Activated CD4-positive, alpha-beta T cell treated with anti-CD3 and anti-CD28 coated beads for 4 hours (primary cell): Measurements from ENCODE around the gene SBNO1.
A peak's percentile ranks its signal among the peaks of the same experiment; 100 is the strongest.
"Not testable (repeated sequence)": the region's sequence is repeated elsewhere in the genome, so short reads cannot be mapped to it uniquely, and the experiment has no call there.

Experiments used
- DNase-seq, 2 donors: peaks; one replicate each; pipeline ENCODE4 v3.0.0-alpha.2; 2020

The SBNO1 gene

DNA sequence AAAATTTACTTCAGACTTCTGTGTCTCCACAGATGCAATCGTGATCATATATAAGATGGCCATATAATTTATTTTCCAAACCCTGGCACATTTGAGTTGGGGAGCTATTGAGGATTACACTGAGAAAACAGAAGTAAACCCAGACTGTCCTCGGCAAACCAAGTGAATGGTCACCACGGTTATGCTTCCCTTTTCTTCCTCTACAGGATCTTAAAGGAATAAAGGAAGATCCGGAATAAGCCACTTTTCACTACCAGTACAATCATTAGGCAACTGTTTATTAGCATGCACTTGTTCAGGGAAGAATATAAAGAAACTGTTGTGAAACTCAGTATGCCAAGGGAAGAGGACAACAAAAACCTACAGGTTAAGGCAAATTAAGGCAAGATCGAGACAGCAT, 27.6 kb downstream of the SBNO1 start:
- DNase-seq: no peak

DNA sequence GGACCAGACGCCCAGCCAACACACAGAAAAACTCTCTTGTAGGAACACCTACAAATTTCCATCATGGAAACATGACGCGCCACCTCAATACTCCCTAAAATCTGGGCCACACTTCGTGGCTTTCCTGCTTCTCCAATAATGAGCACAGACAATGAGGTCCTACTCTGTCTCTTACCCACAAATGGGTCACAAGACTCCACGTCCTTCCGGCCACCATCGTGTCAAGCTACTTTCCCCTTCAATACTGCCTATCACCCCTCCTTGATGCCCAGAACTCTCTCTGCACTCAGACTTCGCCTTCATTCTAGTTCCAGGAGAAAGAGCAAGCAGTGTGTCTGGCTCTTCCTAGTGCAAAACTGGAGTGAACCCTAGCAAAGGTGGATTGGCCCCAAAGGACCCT, 28.1 kb downstream of the SBNO1 start:
- no peak for DNase-seq

- DNase-seq: no peak
Measured at GRCh38 chr12:123335490-123335889, 29.2 kb downstream of the SBNO1 start.

DNA sequence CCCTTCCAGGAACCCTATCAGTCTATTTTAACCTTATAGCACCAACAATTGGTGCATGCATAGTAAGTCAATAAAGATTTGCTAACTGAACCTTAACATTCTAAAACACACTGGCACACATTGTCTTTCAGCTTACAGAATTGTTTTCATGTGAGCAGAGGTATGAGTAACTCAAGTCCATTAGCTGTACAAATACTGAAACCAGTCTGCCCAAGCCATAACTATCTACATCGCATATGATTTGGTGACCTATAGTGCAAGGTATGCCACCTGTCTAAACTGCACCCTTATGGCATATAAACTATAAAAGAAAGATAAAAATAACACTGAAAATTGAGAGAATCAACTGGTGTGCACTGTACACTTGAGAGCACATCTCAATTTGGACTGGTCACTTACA, 34.8 kb downstream of the SBNO1 start:
- DNase-seq: no peak

DNA sequence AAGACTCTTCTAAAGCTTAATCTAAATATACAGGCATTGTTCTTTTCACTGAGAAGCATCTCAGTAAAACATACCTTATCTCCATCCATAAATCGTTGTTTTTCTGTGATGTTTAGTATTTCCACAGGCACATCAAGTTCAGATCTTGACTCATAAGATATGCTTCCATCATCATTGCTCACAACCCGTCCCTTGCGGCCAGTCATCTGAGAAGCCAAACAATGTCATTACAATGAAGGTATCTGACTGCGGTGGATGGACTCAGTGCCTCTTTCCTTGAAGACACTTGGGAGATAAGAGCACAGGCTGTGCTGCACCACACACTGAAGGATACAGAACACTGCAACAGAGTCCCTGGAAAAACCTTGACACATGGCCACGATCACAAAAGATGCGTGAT, 44.8 kb downstream of the SBNO1 start:
- no peak for DNase-seq

DNA sequence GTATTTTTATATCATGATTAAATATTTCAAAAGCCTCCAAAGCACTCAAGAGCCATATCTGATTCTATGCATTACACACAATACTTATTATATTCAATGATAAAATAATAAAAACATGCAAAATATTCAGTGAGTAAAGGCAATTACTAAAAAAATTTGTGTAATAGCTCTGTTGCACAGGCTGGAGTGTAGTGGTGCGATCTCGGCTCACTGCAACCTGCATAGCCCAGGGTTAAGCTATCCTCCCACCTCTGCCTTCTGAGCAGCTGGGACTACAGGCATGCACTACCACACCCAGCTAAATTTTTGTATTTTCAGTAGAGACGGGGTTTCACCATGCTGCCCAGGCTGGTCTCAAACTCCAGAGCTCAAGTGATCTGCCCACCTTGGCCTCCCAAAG, 45.4 kb downstream of the SBNO1 start:
- no peak for DNase-seq

DNA sequence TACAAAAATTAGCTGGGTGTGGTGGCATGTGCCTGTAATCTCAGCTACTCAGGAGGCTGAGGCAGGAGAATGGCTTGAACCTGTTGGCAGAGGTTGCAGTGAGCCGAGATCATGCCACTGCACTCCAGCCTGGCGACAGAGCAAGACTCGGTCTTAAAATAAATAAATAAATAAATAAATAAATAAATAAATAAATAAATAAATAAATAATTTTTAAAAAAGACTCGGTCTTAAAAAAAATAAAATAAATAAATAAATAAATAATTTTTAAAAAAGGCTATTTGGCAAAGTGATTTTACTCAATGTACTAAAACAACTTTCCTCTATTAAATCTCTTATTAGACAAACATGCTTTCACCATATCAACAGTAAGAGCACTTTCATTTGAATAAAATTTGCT, 51.6 kb downstream of the SBNO1 start:
- DNase-seq: not testable (repeated sequence)

DNA sequence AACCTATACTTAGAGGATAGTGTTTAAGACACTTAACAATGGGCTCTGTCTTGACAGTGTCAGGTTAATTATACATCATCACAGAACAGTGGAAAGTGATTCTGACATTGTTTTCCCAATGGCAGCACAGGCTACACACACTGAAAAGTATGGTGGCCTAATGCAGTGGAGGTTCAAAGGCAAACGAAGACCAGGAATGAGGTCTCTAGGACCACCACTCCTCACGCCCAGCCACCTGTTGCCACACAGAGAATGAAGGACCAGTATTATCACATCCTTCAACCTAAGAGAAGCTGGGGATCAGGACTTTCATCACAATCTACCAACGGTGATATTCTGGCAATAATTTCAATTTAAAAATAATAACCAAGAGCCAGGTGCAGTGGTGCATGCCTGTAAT, 58.4 kb downstream of the SBNO1 start:
- DNase-seq: no peak

GRCh38 chr12:123305136-123305535, 59.5 kb downstream of the SBNO1 start:
- no peak for DNase-seq

GRCh38 chr12:123293178-123293760, 71.4 kb downstream of the SBNO1 start:
- DNase-seq: no peak

- DNase-seq: no peak
Measured at GRCh38 chr12:123289911-123290310, 74.7 kb downstream of the SBNO1 start.

DNA sequence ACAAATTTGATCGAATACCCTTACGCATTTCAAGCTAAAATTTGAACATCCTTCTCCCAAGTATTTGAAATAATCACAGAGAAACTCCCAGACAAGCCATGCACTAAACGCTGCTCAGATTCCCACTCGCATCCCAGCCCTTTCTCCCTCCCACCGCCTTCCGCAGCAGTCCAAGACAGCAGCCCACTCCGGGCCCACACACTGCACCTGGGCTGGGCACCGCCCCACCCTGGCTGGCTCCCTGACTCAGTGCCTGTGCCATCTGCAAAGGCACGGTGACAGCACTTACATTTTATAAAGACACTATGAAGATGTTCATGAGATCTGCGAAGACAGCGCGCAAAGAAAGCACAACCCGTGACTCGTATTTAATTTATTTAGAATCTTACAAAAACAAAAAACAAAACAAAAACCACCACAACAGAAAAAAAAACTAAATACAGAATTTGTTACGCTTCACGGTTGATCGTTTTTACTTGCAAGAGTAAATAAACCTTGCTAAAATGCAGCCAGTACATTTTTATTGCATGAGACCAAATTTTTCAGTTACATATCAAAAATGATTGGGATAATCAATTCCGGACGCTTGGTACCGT, 75.8 kb downstream of the SBNO1 start:
- DNase-seq: no peak

DNA sequence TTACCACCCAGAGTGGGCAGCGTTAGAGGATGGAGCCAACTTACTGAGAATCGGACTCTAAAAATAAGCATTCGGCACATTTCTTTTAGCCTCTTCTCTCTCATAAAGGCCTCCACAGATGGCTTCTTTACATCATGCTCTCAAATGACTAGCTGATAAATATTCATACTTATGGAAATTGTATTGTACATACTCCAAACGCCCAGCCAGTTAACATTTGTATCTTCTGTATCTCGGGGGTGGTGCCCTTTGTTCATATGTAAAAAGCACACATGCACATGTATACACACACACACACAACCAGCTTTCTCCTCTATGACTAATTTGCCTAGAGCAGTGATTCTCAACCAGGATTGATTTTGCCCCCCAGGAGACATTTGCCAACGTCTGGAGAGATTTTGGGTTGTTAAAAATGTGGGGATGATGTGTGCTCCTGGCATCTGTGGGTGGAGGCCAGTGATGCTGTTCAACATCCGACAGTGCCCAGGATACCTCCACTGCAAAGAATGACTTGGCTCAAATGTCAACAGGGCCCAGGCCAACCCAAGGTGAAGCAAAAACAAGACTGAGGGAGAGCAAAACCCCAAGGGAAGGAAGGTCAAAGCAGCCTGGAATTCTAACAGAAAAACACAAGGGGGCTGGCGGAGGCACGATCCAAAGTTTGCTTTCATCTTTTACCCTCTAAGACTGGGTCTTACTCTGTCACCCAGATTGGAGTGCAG, 77.8 kb downstream of the SBNO1 start:
- no peak for DNase-seq

DNA sequence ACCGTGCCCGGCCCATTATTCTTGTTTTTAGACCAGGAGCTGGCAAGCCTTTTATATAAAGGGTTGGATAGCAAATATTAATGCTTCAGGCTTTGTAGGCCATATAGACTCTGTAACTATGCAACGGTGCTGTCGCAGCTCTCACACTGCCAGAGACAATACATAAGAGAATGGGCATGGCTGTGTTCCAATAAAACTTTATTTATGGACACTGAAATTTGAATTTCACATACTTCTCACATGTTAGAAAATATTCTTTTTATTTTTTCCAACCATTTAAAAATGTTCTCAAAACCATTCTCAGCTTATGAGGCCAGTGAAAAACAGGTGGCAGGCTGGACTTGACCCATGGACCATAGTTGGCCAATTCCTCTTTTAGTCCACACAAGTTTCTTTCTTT, 80.0 kb downstream of the SBNO1 start:
- DNase-seq: no peak

DNA sequence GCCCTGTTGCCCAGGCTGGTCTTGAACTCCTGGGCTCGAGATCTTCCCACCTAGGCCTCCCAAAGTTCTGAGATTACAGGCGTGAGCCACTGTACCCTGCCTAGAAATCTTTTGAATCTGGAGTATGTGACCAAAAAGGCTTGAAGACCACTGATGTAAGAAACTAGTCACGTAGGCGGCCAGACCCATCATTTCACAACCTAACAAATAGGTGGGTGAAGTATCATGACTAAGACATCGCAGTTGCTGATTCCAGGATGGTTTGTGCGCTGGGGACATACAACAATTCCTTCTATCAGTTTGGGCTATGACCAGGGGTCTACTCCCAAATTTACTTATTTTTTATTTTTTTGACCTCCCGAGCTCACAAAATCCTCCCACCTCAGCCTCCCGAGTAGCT, 81.2 kb downstream of the SBNO1 start:
- DNase-seq: no peak

- DNase-seq: no peak
Measured at GRCh38 chr12:123282111-123282510, 82.5 kb downstream of the SBNO1 start.

DNA sequence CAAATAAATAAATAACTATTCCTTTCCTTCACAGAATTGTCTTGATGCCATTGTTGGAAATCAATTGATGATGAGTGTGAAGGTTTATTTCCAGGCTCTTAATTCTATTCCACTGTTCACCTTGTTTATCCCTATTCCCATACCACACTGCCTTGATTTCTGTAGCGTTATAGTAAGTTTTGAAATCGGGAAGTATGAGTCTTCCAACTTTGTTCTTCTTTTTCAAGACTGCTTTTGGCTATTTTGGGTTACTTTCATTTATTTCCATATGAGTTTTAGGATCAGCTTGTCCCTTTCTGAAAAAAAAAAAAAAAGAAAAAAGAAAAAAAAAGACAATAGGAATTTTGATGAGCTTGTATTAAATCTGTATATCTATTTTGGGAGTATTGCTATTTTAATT, 83.7 kb downstream of the SBNO1 start:
- DNase-seq: no peak

DNA sequence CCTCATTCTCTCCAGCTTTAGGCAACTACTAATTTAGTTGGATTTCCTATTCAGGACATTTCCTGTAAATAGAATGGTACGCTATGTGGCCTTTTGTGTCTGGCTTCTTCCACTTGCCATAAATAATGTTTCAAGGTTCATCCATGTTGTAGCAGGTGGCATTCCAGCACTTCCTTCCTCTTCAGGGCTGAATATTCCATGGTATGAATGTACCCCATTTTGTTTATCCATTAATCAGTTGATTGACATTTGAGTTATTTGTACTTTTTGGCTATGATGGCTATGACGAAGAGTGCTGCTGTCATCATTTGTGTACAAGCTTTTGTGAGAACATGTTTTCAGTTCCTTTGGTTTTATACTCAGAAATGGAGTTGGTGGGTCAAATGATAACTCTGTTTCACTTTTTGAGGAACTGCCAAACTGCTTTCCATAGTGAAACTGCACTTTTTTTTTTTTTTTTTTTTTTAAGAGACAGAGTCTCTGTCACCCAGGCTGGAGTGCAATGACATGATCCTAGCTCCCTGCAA, 86.5 kb downstream of the SBNO1 start:
- DNase-seq: no peak

DNA sequence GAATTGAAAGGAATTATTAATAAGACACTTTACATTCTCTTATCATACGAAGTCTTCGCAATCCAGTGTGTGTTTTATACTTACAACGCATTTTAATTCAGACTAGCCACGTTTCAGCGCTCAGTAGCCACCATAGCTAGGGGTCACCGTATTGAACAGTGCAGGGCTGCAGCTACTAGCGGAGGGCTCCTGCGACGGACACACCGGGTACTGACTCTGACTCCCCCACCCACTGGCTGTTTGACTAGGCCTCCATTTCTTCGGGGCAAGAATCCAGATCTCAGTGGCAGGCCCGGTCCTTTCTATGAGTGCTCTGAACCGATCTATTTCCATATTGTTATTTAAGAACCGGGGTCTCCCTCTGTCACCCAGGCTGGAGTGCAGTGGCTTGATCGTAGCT, 91.5 kb downstream of the SBNO1 start:
- no peak for DNase-seq

DNA sequence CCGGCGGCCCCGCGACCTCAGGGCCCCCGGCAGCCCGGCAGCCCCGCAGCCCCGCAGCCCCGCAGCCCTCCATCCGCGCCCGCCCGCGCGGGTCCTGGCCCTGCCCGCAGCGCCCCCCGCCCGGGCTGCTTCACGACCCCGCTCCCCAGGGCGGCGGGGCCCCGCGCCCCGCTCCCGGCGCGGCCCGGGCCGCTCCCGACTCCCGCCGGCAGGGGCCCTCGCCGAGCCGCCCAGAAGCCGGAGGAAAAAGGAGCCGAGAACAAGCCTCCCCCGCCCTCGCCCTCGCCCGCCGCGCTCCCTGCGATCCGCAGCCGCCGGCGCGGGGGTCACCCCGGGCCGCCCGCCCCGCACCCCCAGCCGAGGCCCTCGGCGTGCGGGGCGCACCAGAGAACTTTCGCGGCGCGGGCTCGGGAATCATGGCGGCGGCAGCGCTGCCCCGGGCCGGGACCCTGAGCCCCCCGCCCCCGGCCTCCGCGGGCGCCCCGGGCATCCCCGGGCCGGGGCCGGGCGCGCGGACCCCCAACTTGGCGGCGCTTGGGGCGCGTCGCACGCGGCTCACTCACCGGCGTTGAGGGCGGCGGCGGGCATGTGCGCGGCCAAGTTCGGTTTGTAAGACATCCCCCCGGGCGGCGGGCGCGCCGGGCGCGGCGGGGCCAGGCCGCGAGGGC, 93.5 kb downstream of the SBNO1 start:
- DNase-seq: peak; percentile 76 to 77

DNA sequence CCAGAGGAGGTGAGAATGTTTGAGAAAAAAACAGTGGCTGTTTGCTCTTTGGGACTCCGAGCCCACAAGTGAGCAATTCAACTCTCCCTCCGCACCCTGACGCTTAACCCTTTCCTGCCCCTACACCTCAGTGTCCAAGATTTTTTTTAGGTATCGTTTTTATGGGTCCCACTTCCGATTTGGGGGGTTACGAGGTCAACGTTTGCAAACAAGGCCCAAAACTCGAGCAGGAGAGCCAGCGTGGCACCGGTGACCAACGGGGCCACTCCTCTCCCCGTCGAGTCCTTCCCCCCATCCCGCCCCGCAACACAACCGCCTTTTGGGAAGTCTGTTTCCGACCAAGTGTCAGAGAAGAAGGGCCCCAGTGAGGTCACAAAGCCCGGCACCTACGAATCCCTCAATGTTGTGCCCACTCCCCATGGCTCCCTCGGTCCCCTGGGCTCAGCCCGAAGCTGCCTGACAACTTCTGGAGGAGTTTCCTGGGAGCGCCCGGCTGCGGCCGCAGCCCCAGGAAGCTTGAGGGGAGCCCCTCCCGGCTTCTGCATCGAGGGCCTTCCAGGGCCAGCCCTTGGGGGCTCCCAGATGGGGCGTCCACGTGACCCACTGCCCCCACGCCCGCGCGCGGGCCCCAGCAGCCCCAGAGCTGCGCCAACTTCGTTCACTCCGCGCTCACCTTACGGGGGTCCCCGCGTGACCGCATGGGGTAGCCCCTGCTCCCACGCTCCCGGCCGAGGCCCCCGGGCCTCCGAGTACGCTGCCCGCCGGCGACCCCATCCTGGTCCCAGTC, 94.2 kb downstream of the SBNO1 start:
- DNase-seq: no peak

- DNase-seq: no peak
Measured at GRCh38 chr12:123269896-123270213, 94.8 kb downstream of the SBNO1 start.

GRCh38 chr12:123269395-123269892, 95.2 kb downstream of the SBNO1 start:
- DNase-seq: peak; percentile 16 to 20
